Adrenal gland (tissue), 5 donors: Measurements from ENCODE around the gene ADIPOR2.

Source experiments
- CTCF ChIP-seq, 6 experiments: fragments of 450-650 bp in 4 of 6; fragments of 200-600 bp in 2 of 6; sonication (generic) in 1 of 6; IDR thresholded peaks; 1 replicate in 5 of 6; 2 replicates in 1 of 6; pipeline versions ENCODE4 v1.5.1 to v1.8.0; 2016 to 2021; ENCODE audit warnings: antibody characterized with exemption in 6 of 6, mild to moderate bottlenecking in 2 of 6, moderate library complexity in 1 of 6
- POLR2A ChIP-seq, 2 donors: fragments of 450-650 bp; IDR thresholded peaks; one replicate each; pipeline ENCODE4 v1.6.1; 2017; ENCODE audit warnings: antibody characterized with exemption in 2 of 2, mild to moderate bottlenecking in 2 of 2, moderate library complexity in 1 of 2
- donor health status: DM: no; HTN: no; CAD: no.

DNA sequence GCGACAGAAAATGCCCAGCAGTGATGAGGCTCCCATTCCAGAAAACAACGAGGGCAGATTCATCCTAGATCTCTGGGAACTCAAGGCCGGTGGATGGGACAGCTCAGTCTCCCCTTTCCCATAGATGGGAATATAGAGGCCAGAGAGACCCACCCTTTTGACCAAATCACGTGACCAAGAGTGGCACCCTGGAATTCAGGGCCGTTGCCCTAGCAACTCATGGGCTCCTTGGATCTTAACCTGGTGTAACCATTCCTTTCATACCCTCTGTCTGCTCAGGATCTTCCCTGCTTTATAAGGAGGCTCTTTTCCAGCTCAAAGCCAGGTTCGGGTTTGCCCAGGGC is 121.0 kb downstream of the ADIPOR2 start:
- TF ChIP-seq CTCF (IDR thresholded peaks at IDR 0.05) (no peak), POLR2A (IDR thresholded peaks at IDR 0.05) (no peak)
